Measurements from ENCODE around the gene UBASH3A.

Gene UBASH3A, protein sequence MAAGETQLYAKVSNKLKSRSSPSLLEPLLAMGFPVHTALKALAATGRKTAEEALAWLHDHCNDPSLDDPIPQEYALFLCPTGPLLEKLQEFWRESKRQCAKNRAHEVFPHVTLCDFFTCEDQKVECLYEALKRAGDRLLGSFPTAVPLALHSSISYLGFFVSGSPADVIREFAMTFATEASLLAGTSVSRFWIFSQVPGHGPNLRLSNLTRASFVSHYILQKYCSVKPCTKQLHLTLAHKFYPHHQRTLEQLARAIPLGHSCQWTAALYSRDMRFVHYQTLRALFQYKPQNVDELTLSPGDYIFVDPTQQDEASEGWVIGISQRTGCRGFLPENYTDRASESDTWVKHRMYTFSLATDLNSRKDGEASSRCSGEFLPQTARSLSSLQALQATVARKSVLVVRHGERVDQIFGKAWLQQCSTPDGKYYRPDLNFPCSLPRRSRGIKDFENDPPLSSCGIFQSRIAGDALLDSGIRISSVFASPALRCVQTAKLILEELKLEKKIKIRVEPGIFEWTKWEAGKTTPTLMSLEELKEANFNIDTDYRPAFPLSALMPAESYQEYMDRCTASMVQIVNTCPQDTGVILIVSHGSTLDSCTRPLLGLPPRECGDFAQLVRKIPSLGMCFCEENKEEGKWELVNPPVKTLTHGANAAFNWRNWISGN
- 34.0 to 85.7 reads per million in 2 experiments for total RNA-seq

DNA sequence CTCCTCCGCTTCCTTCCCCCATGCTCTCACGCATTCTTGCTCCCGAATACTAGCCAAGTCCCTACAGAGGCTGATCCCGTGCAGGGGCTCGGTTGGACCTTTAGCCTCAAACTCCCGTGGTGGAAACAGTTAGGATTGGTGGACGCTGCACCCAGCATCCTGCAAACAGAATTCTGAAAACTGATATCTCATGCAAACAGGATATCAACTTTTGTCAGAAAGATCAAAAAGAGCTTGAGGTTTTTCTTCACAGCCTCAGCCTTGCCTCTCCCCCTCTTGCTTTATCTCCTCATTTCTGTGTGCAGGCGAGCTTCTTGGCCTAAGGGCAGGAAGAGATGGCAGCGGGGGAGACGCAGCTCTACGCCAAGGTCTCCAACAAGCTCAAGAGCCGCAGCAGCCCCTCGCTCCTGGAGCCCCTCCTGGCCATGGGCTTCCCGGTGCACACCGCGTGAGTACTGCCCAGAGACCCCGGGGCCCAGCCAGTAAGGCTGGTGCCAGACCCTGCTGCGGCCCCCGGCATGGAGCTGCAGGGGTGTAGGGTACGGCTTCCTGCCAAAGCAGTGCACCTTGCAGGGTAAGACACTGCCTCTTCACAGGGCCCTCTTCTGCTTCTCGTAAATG is at the start of gene UBASH3A:
Gene UBASH3A, plus strand, starts transcription at position 292 of the 621 bp plus-strand sequence. Its CDS starts 44 bp downstream, at position 336.
- DNase-seq (ENCODE audit: low read depth): peak; percentile 42

DNA sequence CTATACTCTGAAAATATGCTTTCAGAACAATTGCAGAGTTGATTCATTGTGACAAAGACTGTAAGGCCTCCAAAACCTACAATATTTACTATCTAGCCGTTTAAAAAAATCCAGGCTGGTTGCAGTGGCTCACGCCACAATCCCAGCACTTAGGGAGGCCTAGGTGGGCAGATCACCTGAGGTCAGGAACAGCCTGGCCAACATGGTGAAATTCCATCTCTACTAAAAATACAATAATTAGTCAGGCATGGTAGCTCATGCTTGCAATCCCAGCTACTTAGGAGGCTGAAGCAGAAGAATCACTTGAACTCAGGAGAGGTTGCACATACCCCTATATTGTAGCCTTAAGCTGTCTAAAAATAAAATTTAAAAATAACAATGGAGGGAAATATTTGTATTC is 47.7 kb upstream of the UBASH3A start:
- DNase-seq (ENCODE audit: low read depth): no peak

DNA sequence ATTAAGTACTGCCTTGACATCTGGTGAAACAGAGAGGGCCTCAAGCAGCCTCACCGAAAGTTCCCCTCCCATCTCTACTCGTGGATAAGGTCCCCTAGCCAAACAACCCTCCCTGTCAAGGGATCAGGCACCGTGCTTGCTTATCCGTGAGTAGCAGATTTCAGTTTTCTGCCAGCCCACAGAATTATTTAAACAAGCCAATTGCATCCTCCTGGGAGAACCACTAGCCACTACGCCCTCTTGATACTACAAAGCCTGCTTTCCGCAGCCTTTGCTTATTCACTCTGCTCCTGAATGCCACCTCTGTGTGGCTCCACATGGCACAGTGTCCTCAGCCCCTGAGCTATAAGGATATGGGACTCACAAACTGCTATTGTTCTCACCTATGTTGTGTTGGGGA is 47.1 kb upstream of the UBASH3A start:
- no peak for DNase-seq (ENCODE audit: low read depth)

DNA sequence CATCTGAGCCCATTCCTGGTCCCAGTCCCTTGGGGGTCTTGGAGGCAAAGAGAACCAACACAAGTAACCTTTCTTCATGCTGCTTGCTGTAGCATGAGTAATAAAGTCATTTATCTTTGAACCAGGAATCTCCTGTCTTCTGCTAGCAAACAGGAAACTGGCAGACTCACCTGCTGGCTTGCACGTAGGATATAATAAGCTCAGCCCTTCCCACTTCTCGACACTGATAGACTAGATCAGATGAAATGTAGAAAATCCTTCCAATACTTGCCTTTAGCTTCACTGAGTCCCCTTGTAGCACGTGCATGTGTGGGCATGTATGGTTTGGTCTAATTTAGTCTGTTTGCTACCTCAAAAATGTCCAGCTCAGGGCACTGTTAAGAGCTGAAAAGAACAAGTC is 46.4 kb upstream of the UBASH3A start:
- no peak for DNase-seq (ENCODE audit: low read depth)

DNA sequence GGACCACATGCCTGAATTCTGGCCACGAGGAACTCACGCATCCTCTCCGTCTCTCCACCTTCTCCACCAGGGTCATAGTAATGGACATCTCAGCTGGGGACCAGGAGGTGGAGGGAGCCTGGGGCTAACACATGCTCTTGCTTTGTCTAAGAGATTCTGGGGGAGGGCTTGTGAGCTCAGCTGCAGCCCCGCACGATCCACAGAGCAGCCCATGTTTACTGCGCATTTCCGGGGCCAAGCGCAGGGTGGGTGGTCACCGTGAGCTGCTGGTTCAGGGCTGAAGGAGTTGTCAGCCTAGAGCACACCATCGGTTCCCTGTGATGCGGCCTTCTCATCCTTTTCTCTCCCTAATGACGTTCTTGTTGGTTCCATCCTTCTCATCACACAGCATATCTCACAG is 45.4 kb upstream of the UBASH3A start:
- DNase-seq (ENCODE audit: low read depth): no peak

DNA sequence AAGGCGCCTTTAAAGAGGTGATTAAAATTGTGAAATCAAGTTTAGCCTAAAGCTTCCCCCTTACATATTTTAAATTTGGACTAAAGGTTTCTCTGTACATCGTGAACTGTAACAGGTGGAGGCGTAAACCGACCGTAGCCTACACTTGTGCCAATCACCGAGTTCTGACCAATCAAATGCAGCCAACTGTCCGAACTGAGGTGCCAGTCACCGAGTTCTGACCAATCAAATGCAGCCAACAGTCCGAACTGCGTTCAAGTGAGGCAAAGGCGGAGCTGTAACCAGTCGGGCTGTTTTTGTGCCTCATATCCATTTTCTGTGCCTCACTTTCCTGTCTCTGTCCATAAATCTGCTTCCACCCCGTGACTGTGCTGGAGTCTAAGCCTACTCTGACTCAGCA is 44.8 kb upstream of the UBASH3A start:
- no peak for DNase-seq (ENCODE audit: low read depth)

DNA sequence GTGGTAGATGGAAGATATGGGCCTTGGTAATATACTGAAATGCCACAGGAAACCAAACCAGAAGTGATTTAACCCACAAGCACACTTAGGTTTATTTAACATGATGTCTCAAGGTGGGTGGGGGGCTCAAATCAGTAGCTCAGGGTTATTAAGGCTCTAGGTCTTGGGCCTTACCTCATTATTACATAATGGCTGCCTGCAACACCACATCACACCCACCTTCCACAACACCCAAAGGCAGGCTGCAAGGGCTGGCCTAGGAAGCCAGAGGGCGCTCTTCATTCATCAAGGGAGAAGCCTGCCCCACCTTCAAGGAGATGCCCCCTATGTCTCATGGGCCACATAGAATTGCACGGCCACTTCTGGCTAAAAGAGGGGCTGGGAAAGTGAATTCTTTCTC is 43.4 kb upstream of the UBASH3A start:
- DNase-seq (ENCODE audit: low read depth): no peak

DNA sequence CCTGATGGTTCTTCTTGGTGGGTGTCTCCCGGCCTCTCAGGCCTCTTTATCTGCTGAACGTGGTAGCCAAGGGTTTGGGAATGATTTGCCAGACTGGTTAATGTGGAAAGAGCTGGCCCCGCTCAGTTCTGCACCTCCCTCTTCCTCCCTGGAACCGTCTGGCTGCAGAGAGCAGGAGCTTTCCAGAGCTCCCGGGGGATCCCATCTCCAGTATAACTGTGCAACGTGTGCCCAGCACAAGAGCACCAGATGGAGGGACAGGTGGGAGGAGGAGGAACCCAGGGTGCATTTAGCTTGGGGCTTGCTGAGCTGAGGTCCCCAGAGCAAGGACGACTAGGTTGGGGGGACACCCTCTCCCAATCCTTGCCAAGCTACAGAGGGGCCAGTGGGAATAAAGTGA is 42.4 kb upstream of the UBASH3A start:
- DNase-seq (ENCODE audit: low read depth): no peak

DNA sequence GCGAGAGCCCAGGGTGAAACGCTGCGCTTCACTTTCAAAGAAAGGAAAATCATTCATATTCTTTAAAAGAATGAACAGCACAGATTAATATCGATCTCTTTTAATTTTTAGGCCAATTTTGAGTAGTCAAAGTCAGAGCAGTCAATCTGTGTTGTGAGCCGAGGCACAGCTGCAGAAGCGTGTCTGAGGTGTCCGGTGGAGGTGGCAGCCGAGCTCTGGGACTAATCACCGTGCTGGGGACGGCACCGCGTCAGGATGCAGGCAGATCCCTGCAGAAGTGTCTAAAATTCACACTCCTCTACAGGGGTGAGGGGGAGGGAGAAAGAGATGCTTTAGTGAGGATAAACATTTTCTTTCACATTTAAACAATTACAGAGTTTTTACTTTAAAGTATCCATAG is 41.5 kb upstream of the UBASH3A start:
- DNase-seq (ENCODE audit: low read depth): no peak

DNA sequence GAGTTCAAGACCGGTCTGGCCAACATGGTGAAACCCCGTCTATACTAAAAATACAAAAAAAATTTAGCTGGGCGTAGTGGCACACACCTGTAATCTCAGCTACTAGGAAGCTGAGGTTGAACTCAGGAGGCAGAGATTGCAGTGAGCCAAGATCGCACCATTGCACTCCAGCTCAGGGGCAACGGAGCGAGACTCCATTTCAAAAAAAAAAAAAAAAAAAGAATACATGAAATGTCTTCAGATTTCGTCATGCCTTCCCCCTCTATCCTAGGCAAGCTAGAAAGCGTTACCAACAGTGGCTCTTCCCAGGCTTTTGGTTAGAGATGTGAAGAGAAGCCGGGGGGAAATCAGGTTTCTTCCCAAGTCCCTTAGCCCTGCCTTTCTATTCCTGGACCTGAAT is 41.0 kb upstream of the UBASH3A start:
- no peak for DNase-seq (ENCODE audit: low read depth)

DNA sequence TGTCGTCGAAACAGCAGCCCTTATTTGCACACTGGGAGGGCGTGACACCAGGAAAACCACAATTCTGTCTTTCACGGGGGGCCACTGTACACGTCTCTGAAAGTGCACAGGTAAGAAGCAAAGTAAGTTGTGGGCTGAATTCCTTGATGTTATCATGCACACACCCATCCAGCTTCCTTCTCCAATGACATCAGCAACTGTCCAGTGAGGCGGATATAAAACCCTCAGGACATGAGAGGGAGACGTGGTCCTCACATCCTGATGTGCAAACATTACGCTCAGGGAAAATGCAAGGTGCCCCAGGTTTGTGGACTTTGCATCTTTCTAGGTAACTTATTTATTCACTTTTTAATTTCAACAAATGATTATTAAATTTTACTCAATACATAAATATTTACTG is 40.4 kb upstream of the UBASH3A start:
- DNase-seq (ENCODE audit: low read depth): no peak

DNA sequence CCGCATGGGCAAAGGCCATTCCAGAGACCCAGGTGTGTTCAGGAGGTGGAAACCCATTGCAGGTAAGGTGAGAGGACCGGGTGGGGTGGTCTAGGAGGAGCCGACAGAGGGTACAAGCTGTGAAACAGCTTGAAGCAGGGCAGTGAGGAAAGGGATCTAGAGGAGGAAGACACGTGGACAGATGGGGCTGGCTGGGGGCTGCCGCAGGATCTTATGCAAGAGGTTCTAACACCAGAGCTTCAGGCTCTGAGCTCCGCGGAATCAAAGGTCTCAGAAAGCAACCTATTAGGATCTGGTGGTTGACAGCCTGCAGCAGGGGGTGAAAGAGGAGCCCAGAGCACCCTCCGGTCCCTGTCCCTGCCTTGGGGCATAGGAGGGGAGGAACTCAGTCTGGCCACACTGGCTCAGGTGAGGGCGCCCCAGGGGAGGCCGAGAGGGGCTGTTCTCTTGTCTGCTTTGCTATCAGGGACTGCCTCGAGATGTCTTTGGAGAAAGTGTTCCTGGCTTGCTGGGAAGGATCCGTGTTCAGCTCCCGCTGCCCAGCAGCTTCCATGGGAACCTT is 39.3 kb upstream of the UBASH3A start:
- DNase-seq (ENCODE audit: low read depth): no peak

DNA sequence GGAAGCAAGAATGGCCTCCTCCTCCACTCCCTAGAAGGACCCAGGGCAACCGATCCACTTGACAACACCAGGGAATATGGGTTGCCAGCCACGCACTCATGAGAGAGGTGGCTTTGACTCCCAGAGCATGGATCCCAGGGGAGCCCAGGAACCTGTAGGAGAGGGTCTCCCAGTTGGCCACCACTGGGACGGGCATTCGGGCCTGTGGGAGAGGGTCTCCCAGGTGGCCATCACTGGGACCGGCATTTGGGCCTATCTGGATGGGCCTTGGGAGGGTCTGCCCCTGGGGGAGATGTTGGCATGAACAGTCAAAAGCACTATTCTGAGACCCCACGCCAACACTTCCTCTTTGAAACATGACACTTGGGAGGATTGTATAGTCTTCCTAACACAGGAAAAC is 37.9 kb upstream of the UBASH3A start:
- no peak for DNase-seq (ENCODE audit: low read depth)

DNA sequence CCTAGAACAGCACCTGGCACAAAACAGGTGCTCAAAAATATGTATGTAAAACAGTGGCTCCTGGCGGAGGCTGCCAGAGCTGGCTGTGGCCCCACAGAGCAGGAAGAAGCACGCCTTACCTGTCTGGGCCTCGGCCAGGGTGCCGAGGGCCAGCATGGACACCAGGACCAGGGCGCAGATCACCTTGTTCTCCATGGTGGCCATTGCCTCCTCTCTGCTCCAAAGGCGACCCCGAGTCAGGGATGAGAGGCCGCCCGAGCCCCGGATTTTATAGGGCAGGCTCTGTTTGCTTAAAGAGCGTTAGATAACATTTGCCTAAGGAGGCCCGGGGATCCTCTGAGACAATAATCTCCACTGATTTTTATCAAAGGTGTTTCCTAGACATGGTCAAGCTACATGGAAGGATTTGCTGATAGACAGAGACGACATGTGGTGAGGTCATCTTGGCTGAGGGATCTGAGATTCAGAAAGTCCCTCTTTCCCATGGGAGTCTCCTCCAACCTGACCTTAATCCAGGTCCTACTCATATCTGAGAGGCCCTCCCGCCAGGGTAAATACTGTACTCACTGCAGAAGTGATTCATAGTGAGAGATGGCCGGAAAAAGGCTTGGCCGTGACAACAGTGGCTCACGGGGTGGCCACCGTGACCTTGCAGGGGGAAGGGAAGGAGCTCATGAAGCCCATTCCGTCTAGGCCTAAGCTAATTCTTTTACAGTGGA is 37.3 kb upstream of the UBASH3A start, which contains the start of gene TFF1:
Gene TFF1, minus strand, starts transcription at position 244 of the 719 bp plus-strand sequence. Its CDS starts 40 bp downstream, at position 204.
- DNase-seq (ENCODE audit: low read depth): no peak

DNA sequence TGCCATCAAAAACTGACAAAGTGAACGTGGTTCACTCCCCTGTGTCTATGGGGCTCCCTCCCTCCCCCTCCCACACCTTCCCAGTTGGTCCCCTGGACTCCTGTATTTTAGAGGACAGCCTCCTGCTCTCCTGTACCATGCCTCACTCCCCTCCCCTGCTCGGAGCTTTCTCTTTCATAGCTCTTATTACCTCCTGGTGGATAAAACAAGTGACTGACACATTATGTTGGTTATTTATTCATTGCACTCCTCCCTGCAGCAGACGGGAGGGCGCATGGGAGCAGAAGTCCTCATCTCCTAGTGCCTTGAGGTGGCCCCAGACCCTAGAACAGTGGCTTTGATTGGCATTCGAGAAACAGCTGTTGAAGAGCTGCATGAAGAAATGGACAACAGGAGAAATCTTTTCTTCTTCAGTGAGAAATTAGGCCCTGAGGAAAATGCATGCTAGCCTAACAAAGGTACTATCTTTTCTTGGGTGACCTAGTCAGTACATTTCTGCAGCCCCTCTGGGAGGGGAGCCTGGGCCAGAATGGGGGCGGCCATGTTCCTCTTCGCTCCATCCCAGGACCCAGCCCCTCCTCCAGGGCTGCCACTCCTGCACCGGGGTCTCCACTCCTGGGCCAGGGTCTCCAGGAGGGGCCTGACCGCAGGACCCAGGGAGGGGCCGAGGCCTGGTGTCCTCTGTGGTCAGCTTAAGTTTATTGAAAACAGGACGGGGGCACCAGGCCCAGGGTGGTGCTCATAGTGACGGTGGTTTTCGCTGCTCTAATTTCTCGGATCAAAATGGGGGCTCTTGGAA is 36.1 kb upstream of the UBASH3A start:
- DNase-seq (ENCODE audit: low read depth): no peak

DNA sequence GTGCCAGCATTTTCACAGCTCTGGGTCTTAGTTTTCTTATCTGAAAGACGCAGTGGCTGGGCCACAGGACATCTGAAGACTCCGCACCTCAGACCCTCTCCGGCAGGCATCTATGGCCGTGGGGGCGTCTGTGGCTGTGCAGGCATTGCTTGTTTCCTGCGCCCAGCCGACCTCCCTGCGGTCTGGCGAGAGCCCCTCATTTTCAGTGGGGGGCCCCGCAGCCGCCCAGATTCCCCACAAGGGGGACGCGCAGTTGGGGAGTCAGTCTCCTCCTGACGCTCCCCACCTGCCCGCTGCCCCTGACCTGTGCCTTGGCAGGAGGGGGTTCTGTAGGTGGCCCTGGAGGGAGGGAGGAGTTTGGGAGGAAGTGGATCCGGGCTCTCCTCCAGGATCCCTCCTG is 33.9 kb upstream of the UBASH3A start:
- no peak for DNase-seq (ENCODE audit: low read depth)

DNA sequence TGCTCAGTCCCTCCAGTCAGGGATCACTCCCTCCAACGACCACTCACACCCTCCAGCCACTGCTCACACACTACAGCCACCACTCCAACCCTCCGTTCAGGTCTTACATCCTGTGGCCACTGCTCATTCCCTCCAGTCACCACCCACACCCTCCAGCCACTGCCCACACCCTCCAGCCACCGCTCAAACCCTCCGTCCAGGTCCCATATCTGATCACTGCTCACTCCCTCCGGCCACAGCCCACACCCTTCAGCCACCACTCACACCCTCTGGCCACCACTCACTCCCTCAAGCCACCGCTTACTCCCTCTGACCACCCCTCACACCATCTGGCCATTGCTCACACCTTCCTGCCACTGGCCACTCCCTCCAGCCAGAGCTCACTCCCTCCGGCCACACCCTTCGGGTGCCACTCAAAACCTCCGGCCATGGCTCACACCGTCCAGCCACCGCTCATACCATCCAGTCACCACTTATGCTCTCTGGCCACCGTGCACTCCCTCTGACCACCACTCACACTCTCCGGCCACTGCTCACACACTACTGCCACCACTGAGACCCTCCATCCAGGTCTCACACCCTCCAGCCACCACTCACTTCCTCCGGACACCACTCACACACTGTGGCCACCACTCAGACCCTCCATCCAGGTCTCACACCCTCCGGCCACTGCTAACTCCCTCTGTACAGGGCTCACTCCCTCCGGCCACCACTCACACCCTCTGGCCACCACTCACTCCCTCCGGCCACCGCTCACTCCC is 32.6 kb upstream of the UBASH3A start:
- no peak for DNase-seq (ENCODE audit: low read depth)

DNA sequence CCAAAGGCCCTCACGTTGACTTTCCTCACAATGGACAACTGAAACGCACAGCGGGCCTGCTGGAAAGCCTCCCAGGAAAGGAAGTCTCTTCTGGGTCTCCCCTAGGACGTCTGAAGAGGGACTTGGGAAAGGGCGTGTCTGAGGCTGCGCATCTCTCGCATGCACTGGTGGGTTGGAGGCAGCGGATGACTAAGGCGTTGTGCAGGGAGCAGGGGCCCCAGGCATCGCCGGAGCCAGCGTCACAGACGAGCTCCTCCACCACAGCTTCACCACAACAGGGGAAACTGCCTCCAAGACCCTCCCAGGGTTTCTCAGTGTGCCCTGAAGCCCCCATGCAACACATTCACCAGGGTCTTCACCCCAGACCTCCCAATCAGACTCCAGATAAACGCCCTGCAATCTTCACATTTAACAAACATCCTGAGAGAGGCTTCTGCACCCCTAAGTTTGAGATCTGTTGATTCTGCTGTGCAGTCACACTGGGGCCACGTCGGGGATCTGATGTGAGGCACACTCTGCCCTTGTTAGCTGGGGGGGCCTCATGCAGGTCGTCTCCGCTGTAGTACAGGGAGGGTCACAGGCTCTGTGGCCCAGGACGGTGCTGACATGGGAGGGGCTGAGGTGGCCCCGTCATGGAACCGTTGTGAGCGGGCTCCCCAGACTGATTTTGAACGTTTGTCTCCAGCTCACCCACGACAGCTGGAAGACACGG is 30.4 kb upstream of the UBASH3A start:
- DNase-seq (ENCODE audit: low read depth): no peak

DNA sequence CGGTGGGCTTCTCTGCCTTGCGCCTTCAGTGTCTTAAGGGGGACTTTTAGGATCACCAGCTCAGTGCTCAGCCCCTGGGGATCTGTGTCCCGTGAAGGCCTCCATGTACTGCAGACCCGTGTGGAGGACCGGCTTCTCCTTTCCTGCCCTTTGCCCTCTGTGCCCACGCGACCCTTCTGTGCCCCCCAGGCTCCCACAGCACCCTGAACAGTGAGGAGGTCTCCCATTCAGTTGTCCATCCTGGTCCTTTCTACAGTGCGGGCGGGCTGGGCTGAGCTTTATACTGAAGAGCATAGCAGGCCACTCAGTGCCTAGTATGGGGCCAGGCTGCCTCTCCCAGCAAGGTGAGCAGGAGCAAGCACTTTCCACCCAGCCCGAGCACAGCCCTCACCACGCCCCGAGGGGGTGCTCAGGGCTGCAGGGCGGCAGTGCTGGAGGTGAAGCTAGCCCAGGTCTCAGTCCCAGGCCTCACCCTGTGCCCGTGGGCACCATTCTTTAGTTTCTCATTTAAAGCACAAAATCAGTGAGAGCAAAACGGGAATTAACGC is 29.7 kb upstream of the UBASH3A start:
- DNase-seq (ENCODE audit: low read depth): no peak

Measured in T follicular helper cell (primary cell).